Measurements from ENCODE around the gene ORM2.
"Not testable (repeated sequence)": the region's sequence is repeated elsewhere in the genome, so short reads cannot be mapped to it uniquely, and the experiment has no call there.

ORM2 gene

GRCh38 chr9:114329625-114330022, at the start of gene ORM2:
TSS of gene ORM2 (plus strand) at chr9:114329869. CDS start at chr9:114329905, 36 bp downstream.
- H3K9ac ChIP-seq (ENCODE audit: insufficient read length, low read depth); H3K4me3 ChIP-seq (ENCODE audit: insufficient read length, low read depth); H3K4me1 ChIP-seq (ENCODE audit: insufficient read depth, insufficient read length); DNase-seq (ENCODE audit: low read depth, low spot score); H3K36me3 ChIP-seq (ENCODE audit: insufficient read depth, insufficient read length, low read length); H3K27me3 ChIP-seq (ENCODE audit: insufficient read depth, insufficient read length); H3K9me3 ChIP-seq (ENCODE audit: insufficient read depth, low read length): not testable (repeated sequence)

- H3K9me3 ChIP-seq (ENCODE audit: insufficient read depth, low read length): no peaks in the 10 kb centered on the region
- peak overlapping the region; percentile 5 for H3K9ac ChIP-seq (ENCODE audit: insufficient read length, low read depth)
- peaks cover 16% of the 10 kb centered on the region for H3K4me1 ChIP-seq (ENCODE audit: insufficient read depth, insufficient read length)
- H3K36me3 ChIP-seq (ENCODE audit: insufficient read depth, insufficient read length, low read length): peaks cover 68% of the 10 kb centered on the region
- H3K27me3 ChIP-seq (ENCODE audit: insufficient read depth, insufficient read length): no peaks in the 10 kb centered on the region
- no peak for DNase-seq (ENCODE audit: low read depth, low spot score)
- no peak overlapping the region for H3K4me3 ChIP-seq (ENCODE audit: insufficient read length, low read depth)
- TF ChIP-seq SUZ12 (IDR thresholded peaks at IDR 0.05; ENCODE audit: extremely low read depth, insufficient read depth, insufficient read length): no peak
- no peak for TF ChIP-seq ZNF274 (IDR thresholded peaks at IDR 0.05; ENCODE audit: low read depth, low read length)
- TF ChIP-seq YY1 (IDR thresholded peaks at IDR 0.05; ENCODE audit: insufficient read depth, insufficient read length): no peak
Measured at GRCh38 chr9:114280636-114281472, 48.8 kb upstream of the ORM2 start.

DNA sequence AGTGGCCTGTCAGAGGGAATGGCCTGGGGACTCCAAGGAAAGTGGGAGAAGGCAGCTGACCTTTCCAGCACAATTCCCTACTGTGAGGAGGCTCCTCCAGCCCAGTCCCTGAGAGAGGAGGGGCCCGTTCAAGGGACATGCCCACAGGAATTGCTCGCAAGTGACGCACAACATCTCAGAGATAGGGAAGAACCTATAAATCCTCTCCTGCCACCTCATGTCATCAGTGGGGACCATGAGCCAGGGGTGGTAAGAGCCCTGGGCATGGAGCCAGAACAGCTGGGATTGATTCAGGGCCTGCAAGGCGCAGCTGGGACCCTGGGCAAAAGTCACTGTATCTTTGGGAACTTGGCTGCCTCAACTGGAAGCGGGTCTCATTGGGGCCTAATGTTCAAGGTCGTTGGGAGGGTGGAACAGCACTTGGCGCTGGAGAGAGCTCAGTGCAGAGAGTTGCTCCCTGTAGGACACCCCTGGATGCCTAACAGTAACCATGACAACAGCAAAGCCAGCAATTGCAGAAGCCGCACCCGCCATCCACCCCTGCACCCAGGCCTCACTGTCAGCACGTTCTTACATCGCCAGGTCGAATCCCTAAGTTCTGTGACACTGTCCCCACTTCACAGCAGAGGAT, 48.1 kb upstream of the ORM2 start:
- peak overlapping the region; percentile 5 for H3K9ac ChIP-seq (ENCODE audit: insufficient read length, low read depth)
- no peak for DNase-seq (ENCODE audit: low read depth, low spot score)
- no peak overlapping the region for H3K4me3 ChIP-seq (ENCODE audit: insufficient read length, low read depth)
- H3K4me1 ChIP-seq (ENCODE audit: insufficient read depth, insufficient read length): peaks cover 19% of the 10 kb centered on the region
- H3K27me3 ChIP-seq (ENCODE audit: insufficient read depth, insufficient read length): no peaks in the 10 kb centered on the region
- H3K36me3 ChIP-seq (ENCODE audit: insufficient read depth, insufficient read length, low read length): peaks cover 69% of the 10 kb centered on the region
- H3K9me3 ChIP-seq (ENCODE audit: insufficient read depth, low read length): no peaks in the 10 kb centered on the region
- no peak for TF ChIP-seq ZNF274 (IDR thresholded peaks at IDR 0.05; ENCODE audit: low read depth, low read length)
- no peak for TF ChIP-seq SUZ12 (IDR thresholded peaks at IDR 0.05; ENCODE audit: extremely low read depth, insufficient read depth, insufficient read length)
- no peak for TF ChIP-seq YY1 (IDR thresholded peaks at IDR 0.05; ENCODE audit: insufficient read depth, insufficient read length)

DNA sequence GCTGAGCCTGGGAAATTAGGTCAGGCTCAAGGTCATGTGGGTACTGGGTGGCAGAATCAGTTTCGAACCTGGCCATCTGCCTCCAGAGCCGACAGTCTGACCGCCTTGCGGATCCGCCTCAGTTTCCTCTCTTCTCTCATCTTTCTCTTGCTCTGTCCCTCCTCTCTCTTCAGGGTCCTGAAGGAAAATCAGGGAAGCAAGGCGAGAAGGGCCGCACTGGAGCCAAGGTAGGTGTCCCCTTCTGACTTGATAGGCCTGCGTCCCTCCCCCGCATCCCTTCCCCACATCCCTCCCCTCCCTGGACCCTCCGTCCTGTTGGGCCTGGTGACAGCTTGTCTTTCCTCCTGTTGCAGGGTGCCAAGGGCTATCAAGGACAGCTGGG, 47.6 kb upstream of the ORM2 start:
- no peak overlapping the region for H3K9ac ChIP-seq (ENCODE audit: insufficient read length, low read depth)
- TF ChIP-seq ZNF274 (IDR thresholded peaks at IDR 0.05; ENCODE audit: low read depth, low read length) (no peak), YY1 (IDR thresholded peaks at IDR 0.05; ENCODE audit: insufficient read depth, insufficient read length) (no peak), SUZ12 (IDR thresholded peaks at IDR 0.05; ENCODE audit: extremely low read depth, insufficient read depth, insufficient read length) (no peak)
- peaks cover 71% of the 10 kb centered on the region for H3K36me3 ChIP-seq (ENCODE audit: insufficient read depth, insufficient read length, low read length)
- no peaks in the 10 kb centered on the region for H3K27me3 ChIP-seq (ENCODE audit: insufficient read depth, insufficient read length)
- DNase-seq (ENCODE audit: low read depth, low spot score): no peak
- H3K4me1 ChIP-seq (ENCODE audit: insufficient read depth, insufficient read length): peaks cover 19% of the 10 kb centered on the region
- no peak overlapping the region for H3K4me3 ChIP-seq (ENCODE audit: insufficient read length, low read depth)
- no peaks in the 10 kb centered on the region for H3K9me3 ChIP-seq (ENCODE audit: insufficient read depth, low read length)

GRCh38 chr9:114282507-114282906, 47.2 kb upstream of the ORM2 start:
- no peak for DNase-seq (ENCODE audit: low read depth, low spot score)
- no peaks in the 10 kb centered on the region for H3K27me3 ChIP-seq (ENCODE audit: insufficient read depth, insufficient read length)
- TF ChIP-seq YY1 (IDR thresholded peaks at IDR 0.05; ENCODE audit: insufficient read depth, insufficient read length) (no peak), ZNF274 (IDR thresholded peaks at IDR 0.05; ENCODE audit: low read depth, low read length) (no peak), SUZ12 (IDR thresholded peaks at IDR 0.05; ENCODE audit: extremely low read depth, insufficient read depth, insufficient read length) (no peak)
- peak overlapping the region; percentile 28 for H3K9ac ChIP-seq (ENCODE audit: insufficient read length, low read depth)
- H3K4me1 ChIP-seq (ENCODE audit: insufficient read depth, insufficient read length): peaks cover 19% of the 10 kb centered on the region
- peaks cover 75% of the 10 kb centered on the region for H3K36me3 ChIP-seq (ENCODE audit: insufficient read depth, insufficient read length, low read length)
- no peaks in the 10 kb centered on the region for H3K9me3 ChIP-seq (ENCODE audit: insufficient read depth, low read length)
- no peak overlapping the region for H3K4me3 ChIP-seq (ENCODE audit: insufficient read length, low read depth)

DNA sequence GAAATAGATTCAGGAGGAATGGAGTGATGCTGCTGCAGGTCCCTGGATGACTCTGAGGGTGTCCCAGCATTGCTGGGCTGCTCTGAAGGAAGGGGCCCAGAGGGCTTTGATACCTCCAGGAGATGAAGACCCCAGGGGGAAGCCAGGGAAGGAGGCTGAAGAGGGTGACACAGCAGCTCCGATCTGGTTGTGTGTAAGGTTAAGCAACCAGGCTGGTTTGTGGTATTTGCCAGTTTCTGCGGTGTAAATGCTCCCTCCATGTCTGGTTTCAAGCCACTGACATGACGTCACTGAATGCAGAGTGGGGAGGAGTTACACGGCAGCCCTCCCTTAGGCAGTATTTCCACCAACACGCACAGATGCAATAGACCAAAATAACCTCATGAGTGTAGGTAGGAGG, 46.7 kb upstream of the ORM2 start:
- no peaks in the 10 kb centered on the region for H3K9me3 ChIP-seq (ENCODE audit: insufficient read depth, low read length)
- no peaks in the 10 kb centered on the region for H3K27me3 ChIP-seq (ENCODE audit: insufficient read depth, insufficient read length)
- H3K9ac ChIP-seq (ENCODE audit: insufficient read length, low read depth): peak overlapping the region; percentile 13
- H3K4me3 ChIP-seq (ENCODE audit: insufficient read length, low read depth): no peak overlapping the region
- no peak for TF ChIP-seq YY1 (IDR thresholded peaks at IDR 0.05; ENCODE audit: insufficient read depth, insufficient read length)
- no peak for TF ChIP-seq ZNF274 (IDR thresholded peaks at IDR 0.05; ENCODE audit: low read depth, low read length)
- TF ChIP-seq SUZ12 (IDR thresholded peaks at IDR 0.05; ENCODE audit: extremely low read depth, insufficient read depth, insufficient read length): no peak
- peaks cover 23% of the 10 kb centered on the region for H3K4me1 ChIP-seq (ENCODE audit: insufficient read depth, insufficient read length)
- DNase-seq (ENCODE audit: low read depth, low spot score): no peak
- peaks cover 79% of the 10 kb centered on the region for H3K36me3 ChIP-seq (ENCODE audit: insufficient read depth, insufficient read length, low read length)

DNA sequence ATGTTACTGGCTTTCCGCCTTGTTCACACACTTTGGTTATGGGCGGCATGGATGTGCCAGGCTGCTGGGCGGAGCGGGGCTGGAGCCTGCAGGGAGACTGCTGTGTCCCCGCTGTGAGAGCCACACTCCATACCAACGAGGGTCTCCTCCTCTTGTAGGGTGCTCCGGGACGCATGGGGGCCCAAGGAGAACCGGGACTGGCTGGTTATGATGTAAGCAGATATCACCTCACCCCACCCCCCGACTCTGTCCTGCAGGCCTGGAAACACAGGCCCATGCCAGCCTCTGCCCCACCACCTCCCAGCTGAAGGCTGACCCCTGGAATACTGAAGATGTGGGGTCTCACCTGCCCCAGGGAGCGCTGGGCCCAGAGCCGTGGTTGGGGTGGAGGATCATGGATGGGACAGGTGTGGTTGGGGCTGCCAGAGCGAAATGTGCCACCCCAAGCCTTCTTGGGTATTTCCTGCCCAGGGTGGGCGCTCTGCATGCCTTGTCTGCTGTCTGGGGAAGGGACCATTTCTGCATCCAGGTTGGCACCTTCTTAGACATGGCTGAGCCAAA, 46.0 kb upstream of the ORM2 start:
- H3K9me3 ChIP-seq (ENCODE audit: insufficient read depth, low read length): no peaks in the 10 kb centered on the region
- no peak for DNase-seq (ENCODE audit: low read depth, low spot score)
- no peak for TF ChIP-seq SUZ12 (IDR thresholded peaks at IDR 0.05; ENCODE audit: extremely low read depth, insufficient read depth, insufficient read length)
- TF ChIP-seq ZNF274 (IDR thresholded peaks at IDR 0.05; ENCODE audit: low read depth, low read length): no peak
- TF ChIP-seq YY1 (IDR thresholded peaks at IDR 0.05; ENCODE audit: insufficient read depth, insufficient read length): no peak
- H3K9ac ChIP-seq (ENCODE audit: insufficient read length, low read depth): no peak overlapping the region
- H3K4me3 ChIP-seq (ENCODE audit: insufficient read length, low read depth): no peak overlapping the region
- peaks cover 25% of the 10 kb centered on the region for H3K4me1 ChIP-seq (ENCODE audit: insufficient read depth, insufficient read length)
- H3K36me3 ChIP-seq (ENCODE audit: insufficient read depth, insufficient read length, low read length): peaks cover 79% of the 10 kb centered on the region
- no peaks in the 10 kb centered on the region for H3K27me3 ChIP-seq (ENCODE audit: insufficient read depth, insufficient read length)
